Left lung (tissue), 10 donors: ENCODE measurements around the gene CASZ1. TPM values are rescaled to one million over a fixed set of nuclear protein-coding genes. Genes with fewer than 3 reads are reported as not detected.

Source experiments
- ATAC-seq: fragments of 200-7000 bp; cut with Tn5 transposase; one replicate; pipeline ENCODE4 v1.9.1; 2020; ENCODE audit warnings: moderate library complexity
- DNase-seq, 4 donors: peaks; one replicate each; pipeline ENCODE4 v3.0.0-alpha.2; 2013 to 2020
- H3K27ac ChIP-seq, 2 donors: fragments of 200-600 bp; sonication (generic) in 1 of 2; one replicate each; pipeline versions ENCODE4 v1.5.0 to v1.8.0; 2020 to 2021
- H3K27me3 ChIP-seq, 2 donors: fragments of 200-600 bp; sonication (generic) in 1 of 2; one replicate each; pipeline versions ENCODE4 v1.5.0 to v1.8.0; 2020 to 2021
- H3K36me3 ChIP-seq, 2 donors: fragments of 200-600 bp; sonication (generic) in 1 of 2; one replicate each; pipeline versions ENCODE4 v1.5.0 to v1.8.0; 2020 to 2021
- H3K4me1 ChIP-seq, 2 donors: fragments of 200-600 bp; one replicate each; pipeline ENCODE4 v1.8.0; 2021
- H3K4me3 ChIP-seq, 2 donors: fragments of 200-600 bp; sonication (generic) in 1 of 2; one replicate each; pipeline versions ENCODE4 v1.5.0 to v1.8.0; 2020 to 2021; ENCODE audit warnings: mild to moderate bottlenecking in 1 of 2
- H3K9me3 ChIP-seq, 2 donors: fragments of 200-600 bp; sonication (generic) in 1 of 2; one replicate each; pipeline versions ENCODE4 v1.5.0 to v1.8.0; 2020 to 2021
- CTCF ChIP-seq, 2 donors: fragments of 200-600 bp; sonication (generic) in 1 of 2; IDR thresholded peaks; one replicate each; pipeline versions ENCODE4 v1.5.0 to v1.8.0; 2021; ENCODE audit warnings: antibody characterized with exemption in 2 of 2
- intact Hi-C, 2 donors: fragments of 100-400 bp; cut with DNase I; formaldehyde crosslinking; loops; one replicate each; pipeline versions ENCODE4 v1.11.2 to v1.14.2; 2022
- polyA plus RNA-seq, 6 donors: library from polyadenylated mRNA; unstranded; fragments of 120-200 nt; gene quantifications; one replicate each; pipeline ENCODE4 v1.2.1, GENCODE V29; 2013; ENCODE audit not compliant: insufficient read length in 6 of 6
- total RNA-seq, 2 donors: library from RNA; stranded (reverse); fragmentation: NEBNext Ultra II Directional; extraction: Animal tissue kit (Norgen Biotek cat#: 25700); gene quantifications; one replicate each; pipeline ENCODE4 v1.2.1, GENCODE V29; 2021
- donor health status: DM: no; HTN: yes; CAD: no.
- donor health status: DM: no; HTN: no; CAD: no.

The CASZ1 gene
- total and polyA plus RNA-seq, 8 donors, result 15.1 to 44.0 (median 21.1) TPM

GRCh38 chr1:10789803-10790702, 6.4 kb downstream of the CASZ1 start:
- intact Hi-C loops, result no loop called here
- Histone ChIP-seq H3K36me3 (no peaks in the 10 kb centered on the region), H3K27me3 (peaks cover 10 to 81% of the 10 kb centered on the region in 2 donors), H3K4me3 (no peak overlapping the region), H3K27ac (no peak overlapping the region), H3K9me3 (no peaks in the 10 kb centered on the region), H3K4me1 (peaks cover 4 to 34% of the 10 kb centered on the region in 2 donors)
- ATAC-seq, result no peak
- no peak for DNase-seq
- TF ChIP-seq CTCF (IDR thresholded peaks at IDR 0.05), result no peak

GRCh38 chr1:10789047-10789791, 7.2 kb downstream of the CASZ1 start:
- Histone ChIP-seq H3K4me1 (peaks cover 4 to 28% of the 10 kb centered on the region in 2 donors), H3K9me3 (no peaks in the 10 kb centered on the region), H3K4me3 (no peak overlapping the region), H3K27ac (no peak overlapping the region), H3K27me3 (peaks cover 10 to 73% of the 10 kb centered on the region in 2 donors), H3K36me3 (no peaks in the 10 kb centered on the region)
- ATAC-seq (no peak), DNase-seq (no peak)
- intact Hi-C loops, result no loop called here
- no peak for TF ChIP-seq CTCF (IDR thresholded peaks at IDR 0.05)

GRCh38 chr1:10788592-10789006, 7.8 kb downstream of the CASZ1 start:
- peaks cover 10 to 67% of the 10 kb centered on the region in 2 donors for H3K27me3 ChIP-seq
- peak in 1 of 2 donors; percentile 35 for TF ChIP-seq CTCF (IDR thresholded peaks at IDR 0.05)
- no peak for DNase-seq
- H3K4me3 ChIP-seq, result no peak overlapping the region
- H3K36me3 ChIP-seq, result no peaks in the 10 kb centered on the region
- H3K9me3 ChIP-seq, result no peaks in the 10 kb centered on the region
- ATAC-seq, result peak; percentile 55
- intact Hi-C loops, result no loop called here
- H3K27ac ChIP-seq, result no peak overlapping the region
- peaks cover 4 to 22% of the 10 kb centered on the region in 2 donors for H3K4me1 ChIP-seq

- Histone ChIP-seq H3K9me3 (no peaks in the 10 kb centered on the region), H3K36me3 (no peaks in the 10 kb centered on the region), H3K27ac (no peak overlapping the region), H3K4me1 (peaks cover 4 to 10% of the 10 kb centered on the region in 2 donors), H3K4me3 (no peak overlapping the region), H3K27me3 (peaks cover 0 to 54% of the 10 kb centered on the region in 2 donors)
- ATAC-seq, result no peak
- intact Hi-C loops, result no loop called here
- no peak for DNase-seq
- no peak for TF ChIP-seq CTCF (IDR thresholded peaks at IDR 0.05)
Observed at GRCh38 chr1:10787286-10787685, 9.2 kb downstream of the CASZ1 start.
